ENCODE measurements around the gene SLCO2B1.

DNA sequence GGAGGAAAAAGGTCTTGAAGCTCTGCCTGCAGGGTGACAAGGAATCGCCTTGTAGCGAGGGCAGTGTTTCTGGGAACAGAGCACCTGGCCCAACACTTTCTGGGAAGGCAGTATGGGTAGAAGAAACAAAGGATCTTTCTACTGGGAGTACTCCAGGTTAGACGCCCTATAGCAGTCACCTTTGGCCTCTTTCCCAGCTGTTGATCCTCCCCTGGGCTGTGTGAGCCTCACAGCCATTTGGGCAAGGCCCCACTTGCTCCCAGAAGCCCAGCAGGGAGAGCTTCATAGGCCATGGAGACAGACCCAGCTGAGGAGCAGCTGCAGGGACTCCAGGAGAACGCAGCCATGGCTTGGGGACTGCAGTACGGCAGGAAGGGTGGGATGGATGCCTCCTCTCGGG lies 1.2 kb downstream of the SLCO2B1 start:
- TF ChIP-seq, protein P1, sequence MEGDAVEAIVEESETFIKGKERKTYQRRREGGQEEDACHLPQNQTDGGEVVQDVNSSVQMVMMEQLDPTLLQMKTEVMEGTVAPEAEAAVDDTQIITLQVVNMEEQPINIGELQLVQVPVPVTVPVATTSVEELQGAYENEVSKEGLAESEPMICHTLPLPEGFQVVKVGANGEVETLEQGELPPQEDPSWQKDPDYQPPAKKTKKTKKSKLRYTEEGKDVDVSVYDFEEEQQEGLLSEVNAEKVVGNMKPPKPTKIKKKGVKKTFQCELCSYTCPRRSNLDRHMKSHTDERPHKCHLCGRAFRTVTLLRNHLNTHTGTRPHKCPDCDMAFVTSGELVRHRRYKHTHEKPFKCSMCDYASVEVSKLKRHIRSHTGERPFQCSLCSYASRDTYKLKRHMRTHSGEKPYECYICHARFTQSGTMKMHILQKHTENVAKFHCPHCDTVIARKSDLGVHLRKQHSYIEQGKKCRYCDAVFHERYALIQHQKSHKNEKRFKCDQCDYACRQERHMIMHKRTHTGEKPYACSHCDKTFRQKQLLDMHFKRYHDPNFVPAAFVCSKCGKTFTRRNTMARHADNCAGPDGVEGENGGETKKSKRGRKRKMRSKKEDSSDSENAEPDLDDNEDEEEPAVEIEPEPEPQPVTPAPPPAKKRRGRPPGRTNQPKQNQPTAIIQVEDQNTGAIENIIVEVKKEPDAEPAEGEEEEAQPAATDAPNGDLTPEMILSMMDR (IDR thresholded peaks at IDR 0.05; ENCODE audit: insufficient read depth, low read depth, low read length) = no peak
- TF ChIP-seq EZH2 (IDR thresholded peaks at IDR 0.05; ENCODE audit: insufficient read depth, low read length) = no peak
